GM19239 (cell line): ENCODE results near the gene ETS1.

Source experiments
- DNase-seq: peaks from one replicate; pipeline ENCODE4 v3.0.0; 2011; ENCODE audit warnings: low spot score; ENCODE audit not compliant: insufficient read length
- FAIRE-seq: peaks from 2 replicates; lab custom pipeline; 2011; peaks lifted over from hg19 to GRCh38; lab: Jason Lieb, UNC

ETS1 gene

GRCh38 chr11:128421577-128422330 is 165.6 kb downstream of the ETS1 start:
- FAIRE-seq = no peak
- no peak for DNase-seq

- DNase-seq = no peak
- FAIRE-seq = no peak
Measured at GRCh38 chr11:128420951-128421350, 166.4 kb downstream of the ETS1 start.

GRCh38 chr11:128420265-128420664 is 167.1 kb downstream of the ETS1 start:
- FAIRE-seq (no peak), DNase-seq (no peak)

- peak; percentile 21 for FAIRE-seq
- DNase-seq = no peak
Measured at GRCh38 chr11:128419012-128419767, 168.2 kb downstream of the ETS1 start.

- FAIRE-seq (no peak), DNase-seq (no peak)
Measured at GRCh38 chr11:128417607-128418324, 169.6 kb downstream of the ETS1 start.

- no peak for FAIRE-seq
- no peak for DNase-seq
Measured at GRCh38 chr11:128416976-128417375, 170.4 kb downstream of the ETS1 start.

- FAIRE-seq (peak; percentile 89), DNase-seq (no peak)
Measured at GRCh38 chr11:128415539-128415938, 171.8 kb downstream of the ETS1 start.

GRCh38 chr11:128412847-128413791 is 174.2 kb downstream of the ETS1 start:
- DNase-seq (peak; percentile 26), FAIRE-seq (peak; percentile 98)

GRCh38 chr11:128411812-128412211 is 175.5 kb downstream of the ETS1 start:
- FAIRE-seq = peak; percentile 90
- no peak for DNase-seq

- FAIRE-seq (peak; percentile 90), DNase-seq (no peak)
Measured at GRCh38 chr11:128411150-128411549, 176.2 kb downstream of the ETS1 start.

- DNase-seq (no peak), FAIRE-seq (no peak)
Measured at GRCh38 chr11:128409476-128409875, 177.9 kb downstream of the ETS1 start.
